ENCODE results near the gene RNPEPL1.

RNPEPL1 gene

DNA sequence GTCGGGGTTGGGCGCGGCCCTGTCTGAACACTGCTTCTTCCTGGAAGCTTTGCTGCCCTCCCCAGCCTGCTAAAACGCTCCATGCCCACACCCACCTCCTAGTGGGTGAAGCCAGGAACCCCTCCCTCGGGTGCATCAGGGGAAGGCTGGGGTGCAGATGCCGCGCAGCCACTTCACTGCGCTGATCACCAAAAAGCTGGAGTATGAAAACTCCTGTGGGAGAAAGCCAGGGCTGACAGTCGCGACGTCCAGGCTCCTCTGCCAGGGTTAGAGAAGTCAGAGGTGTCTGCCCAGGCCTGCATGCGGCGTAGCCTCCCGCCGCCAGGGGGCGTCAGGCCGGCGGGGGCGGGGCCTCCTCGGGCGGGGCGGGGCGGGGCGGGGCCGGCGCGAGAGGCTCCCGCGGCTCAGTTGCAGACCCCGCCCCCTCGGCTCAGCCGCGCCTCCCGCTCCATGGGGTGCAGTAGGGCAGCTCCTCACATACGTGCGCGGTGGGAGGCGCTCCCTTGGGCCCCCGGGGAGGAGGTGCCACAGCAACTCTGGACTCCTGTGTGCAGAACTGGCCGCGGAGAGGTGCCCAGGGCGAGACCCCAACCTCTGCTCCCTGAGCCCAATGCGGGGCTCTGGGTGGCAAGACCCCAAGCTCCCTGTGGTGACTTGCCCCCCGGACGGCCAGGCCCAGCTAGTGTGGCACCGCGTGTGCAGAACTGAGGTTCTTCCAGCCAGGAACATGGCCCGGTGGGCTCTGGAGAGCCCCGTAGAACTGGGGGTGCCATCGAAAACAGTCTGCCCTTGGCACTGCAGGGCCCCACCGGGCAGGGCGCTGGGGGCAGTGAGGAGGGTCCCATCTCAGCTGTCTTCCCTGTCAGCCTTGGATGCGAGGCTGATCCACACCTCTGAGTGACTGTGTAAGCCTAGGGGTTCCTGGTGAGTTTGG lies 1.8 kb upstream of the RNPEPL1 start:
- peak; percentile 80 for DNase-seq

- DNase-seq = no peak
Observed at GRCh38 chr2:240567137-240567871, 980 bp upstream of the RNPEPL1 start.

DNA sequence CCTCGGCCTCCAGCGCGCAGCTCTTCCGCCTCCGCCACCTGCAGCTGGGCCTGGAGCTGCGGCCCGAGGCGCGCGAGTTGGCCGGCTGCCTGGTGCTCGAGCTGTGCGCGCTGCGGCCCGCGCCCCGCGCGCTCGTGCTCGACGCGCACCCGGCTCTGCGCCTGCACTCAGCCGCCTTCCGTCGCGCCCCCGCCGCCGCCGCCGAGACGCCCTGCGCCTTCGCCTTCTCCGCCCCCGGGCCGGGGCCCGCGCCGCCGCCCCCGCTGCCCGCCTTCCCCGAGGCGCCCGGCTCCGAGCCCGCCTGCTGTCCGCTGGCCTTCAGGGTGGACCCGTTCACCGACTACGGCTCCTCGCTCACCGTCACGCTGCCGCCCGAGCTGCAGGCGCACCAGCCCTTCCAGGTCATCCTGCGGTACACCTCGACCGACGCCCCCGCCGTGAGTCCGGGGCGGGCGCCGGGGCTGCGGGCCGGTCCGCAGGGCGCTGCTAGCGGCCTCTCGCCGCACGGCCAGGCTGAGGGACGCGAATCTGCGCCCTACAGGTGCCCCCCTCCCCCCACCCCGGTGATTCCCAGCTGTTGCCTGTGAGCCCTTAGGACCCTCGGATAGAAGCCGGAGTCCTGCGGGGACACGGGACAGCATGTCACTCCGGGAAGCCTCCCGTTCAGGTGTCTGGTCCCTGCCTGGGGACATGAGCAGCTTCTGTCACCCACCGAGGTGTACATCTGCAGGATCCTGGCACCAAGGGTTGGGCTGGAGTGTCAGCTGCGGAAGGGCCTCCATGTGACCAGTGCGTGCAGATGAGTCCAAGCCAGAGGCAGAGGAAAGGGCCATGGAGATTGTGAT lies 616 bp downstream of the RNPEPL1 start:
- peak; percentile 50 for DNase-seq

GRCh38 chr2:240569523-240569997 lies 1.3 kb downstream of the RNPEPL1 start:
- DNase-seq = no peak

GRCh38 chr2:240569998-240570530 lies 1.8 kb downstream of the RNPEPL1 start:
- no peak for DNase-seq

DNA sequence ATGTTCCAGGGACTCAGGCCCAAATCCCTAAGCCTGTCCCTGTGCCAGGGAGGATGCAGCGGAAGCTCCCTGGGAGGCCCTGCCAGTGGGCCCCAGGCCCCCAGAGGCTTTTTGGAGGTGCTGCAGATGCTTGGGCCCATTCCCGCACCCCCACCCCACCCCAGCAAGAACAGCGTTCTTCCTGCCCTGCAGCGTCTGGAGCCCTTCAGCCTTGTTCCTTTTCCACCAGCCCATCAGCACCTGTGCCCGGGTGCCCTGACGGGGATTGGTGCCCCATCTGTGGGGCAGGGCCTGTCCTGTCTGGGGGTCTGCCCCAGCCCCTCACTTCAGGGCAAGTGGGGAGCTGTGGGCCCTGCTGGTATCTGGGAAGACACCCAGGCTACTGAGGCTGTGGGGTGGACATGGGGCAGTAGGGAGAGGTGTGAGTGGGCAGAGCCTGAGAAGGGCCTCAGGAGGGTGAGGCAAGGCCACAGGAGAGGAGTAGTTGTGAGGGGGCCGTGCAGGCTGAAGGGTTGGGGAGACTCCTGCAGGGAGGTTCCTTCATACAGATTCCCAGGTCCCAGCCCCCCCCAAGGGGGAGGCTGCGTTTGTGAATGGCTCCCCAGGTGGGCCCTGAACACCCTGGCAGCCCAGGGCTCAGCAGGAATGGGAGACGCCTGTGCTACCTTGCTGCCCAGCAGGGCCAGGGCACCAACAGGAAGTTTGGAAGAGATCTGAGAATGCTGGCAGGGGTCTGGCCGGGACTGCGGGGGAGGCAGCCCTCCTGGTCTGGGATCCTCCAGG lies 2.4 kb downstream of the RNPEPL1 start:
- DNase-seq = no peak

- no peak for DNase-seq
Observed at GRCh38 chr2:240571314-240571973, 3.2 kb downstream of the RNPEPL1 start.

GRCh38 chr2:240572141-240573031 lies 4.1 kb downstream of the RNPEPL1 start:
- DNase-seq = no peak

GRCh38 chr2:240573071-240573515 lies 4.8 kb downstream of the RNPEPL1 start:
- DNase-seq = no peak

DNA sequence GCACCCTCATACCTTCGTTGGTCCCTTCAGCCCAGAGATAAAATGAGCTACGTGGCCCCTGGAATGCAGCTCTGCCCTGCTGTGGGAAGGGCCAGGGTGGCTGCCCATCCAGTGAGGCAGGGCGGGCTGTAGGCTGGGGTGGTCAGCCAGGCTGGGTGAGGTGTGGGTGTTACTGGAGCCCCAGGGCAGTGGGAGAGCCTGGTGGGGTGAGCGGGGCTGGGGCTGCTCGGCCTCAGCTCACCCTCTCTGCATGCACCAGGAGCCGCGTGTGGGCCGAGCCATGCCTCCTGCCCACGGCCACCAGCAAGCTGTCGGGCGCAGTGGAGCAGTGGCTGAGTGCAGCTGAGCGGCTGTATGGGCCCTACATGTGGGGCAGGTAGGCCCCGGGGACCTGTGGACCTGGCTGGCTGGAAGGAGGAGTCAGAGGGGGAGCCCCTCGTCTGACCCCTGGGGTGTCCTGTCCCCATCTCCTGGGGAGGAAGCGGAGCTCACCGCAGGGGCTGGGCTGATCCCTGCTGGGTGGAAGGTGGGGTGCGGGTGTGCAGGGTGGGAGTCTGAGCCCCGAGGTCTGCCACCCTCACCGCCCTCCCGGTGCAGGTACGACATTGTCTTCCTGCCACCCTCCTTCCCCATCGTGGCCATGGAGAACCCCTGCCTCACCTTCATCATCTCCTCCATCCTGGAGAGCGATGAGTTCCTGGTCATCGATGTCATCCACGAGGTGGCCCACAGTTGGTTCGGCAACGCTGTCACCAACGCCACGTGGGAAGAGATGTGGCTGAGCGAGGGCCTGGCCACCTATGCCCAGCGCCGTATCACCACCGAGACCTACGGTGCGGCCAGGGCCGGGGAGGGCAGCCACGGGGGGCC lies 5.5 kb downstream of the RNPEPL1 start:
- no peak for DNase-seq

DNA sequence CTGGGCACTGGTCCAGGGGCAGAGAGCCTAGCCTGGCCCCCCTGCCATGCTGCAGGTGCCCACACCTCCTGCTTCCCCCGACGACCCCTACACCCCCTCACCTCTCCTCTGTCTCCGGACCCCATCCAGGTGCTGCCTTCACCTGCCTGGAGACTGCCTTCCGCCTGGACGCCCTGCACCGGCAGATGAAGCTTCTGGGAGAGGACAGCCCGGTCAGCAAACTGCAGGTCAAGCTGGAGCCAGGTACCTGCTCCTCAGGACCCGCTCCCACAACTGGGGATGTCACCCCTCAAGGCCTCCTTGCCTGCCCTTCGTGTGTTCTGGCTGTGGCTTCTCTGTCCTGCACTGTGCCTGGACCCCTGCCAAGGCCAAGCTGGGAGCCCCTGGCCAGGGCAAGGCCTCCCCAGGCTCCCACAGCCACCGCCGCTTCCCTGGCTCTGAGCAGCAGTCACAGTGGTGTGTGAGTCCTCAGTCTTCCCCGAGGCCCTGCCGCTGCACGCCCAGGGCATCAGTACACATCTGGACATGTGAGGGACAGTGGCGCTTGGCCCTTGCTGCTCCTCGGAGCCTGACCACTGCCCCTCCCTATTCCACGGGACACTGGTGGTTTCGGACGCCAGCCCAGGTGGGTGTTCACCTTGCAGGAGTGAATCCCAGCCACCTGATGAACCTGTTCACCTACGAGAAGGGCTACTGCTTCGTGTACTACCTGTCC lies 6.3 kb downstream of the RNPEPL1 start:
- DNase-seq = no peak

DNA sequence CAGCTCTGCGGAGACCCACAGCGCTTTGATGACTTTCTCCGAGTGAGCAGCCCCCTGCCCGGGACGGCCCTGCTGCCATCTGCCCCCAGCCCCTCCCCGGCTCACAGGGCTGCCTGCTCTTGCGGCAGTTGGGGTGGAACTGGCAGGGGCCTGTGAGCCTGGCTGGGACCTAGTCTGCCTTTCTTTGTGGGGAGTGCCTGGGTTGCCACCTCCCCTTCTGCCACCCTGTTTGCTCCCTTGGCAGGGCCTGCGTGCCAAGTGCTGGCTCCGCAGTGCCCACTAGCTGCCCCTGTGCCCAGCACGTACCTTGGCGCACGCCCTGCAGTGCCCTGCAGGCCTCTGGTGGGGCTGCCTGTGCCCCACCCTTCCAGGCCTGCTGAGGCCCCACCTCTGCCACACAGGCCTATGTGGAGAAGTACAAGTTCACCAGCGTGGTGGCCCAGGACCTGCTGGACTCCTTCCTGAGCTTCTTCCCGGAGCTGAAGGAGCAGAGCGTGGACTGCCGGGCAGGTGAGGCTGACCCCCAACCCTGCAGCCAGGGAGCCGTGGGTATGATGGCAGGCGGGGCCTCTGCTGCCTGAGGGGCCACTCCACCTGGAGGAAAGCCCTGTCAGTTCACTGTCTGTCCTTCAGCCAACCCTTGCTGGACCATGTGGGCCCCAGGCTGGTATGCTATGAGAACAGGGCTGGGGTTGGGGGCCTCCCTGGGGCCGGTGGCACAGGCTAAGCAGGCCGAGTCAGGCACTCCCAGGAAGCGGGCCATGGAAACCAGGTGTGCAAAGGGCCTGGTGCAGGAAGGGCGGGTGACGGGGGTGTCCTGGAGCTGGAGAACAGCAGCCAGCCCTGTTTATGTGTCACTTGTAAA lies 7.0 kb downstream of the RNPEPL1 start:
- DNase-seq = no peak

DNA sequence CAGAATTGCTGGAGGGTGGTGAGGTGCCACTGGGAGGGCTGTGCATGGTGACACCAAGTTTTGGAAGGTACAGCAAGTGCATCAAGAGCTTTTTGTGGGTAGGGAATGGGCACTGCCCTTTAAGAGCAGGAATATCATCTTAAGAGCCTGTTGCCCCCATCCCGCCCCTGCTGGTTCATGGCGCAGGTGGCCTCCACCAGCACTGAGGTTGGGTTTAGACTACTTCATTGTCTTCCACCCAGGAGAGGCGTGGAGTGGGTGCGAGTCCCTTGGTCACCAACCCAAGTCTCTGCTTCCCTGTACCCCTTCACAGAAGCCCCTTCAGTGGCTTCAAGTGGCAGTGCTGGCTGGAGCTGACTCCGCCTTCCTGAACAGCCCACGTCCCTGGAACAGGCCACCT lies 7.8 kb downstream of the RNPEPL1 start:
- DNase-seq = no peak

DNA sequence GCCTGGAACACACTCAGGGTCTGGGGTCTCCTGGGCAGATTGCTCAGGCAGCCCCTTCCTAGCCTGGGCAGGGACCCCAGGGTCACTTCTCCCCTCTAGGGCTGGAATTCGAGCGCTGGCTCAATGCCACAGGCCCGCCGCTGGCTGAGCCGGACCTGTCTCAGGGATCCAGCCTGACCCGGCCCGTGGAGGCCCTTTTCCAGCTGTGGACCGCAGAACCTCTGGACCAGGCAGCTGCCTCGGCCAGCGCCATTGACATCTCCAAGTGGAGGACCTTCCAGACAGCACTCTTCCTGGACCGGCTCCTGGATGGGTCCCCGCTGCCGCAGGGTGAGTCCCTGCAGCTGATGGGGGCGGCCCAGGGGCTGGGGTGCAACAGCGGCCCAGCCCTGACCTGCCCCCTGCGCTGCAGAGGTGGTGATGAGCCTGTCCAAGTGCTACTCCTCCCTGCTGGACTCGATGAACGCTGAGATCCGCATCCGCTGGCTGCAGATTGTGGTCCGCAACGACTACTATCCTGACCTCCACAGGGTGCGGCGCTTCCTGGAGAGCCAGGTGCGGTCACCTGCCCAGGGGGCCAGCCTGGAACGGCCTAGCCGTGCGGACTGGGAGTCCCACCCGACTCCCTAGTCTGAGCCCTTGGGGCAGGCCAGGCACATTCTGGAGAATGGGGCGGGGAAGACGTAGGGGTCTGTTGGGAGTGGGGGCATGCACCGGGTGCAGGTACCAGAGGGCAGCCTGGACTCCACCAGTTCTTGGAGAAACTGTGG lies 8.3 kb downstream of the RNPEPL1 start:
- no peak for DNase-seq

GRCh38 chr2:240577281-240578109 lies 9.2 kb downstream of the RNPEPL1 start:
- no peak for DNase-seq

GRCh38 chr2:240578110-240578450 lies 9.8 kb downstream of the RNPEPL1 start:
- DNase-seq = no peak

Measured in fibroblast of skin of right quadriceps (primary cell).